Stimulated activated CD8-positive, alpha-beta memory T cell treated with anti-CD3 and anti-CD28 coated beads, Interleukin-4, amount 100 ng/mL, for 24 hours (primary cell): ENCODE measurements around the gene PCK1.

Source experiments
- DNase-seq: peaks from one replicate; pipeline ENCODE4 v3.0.0-alpha.2; 2020; ENCODE audit warnings: low read depth

PCK1 gene

DNA sequence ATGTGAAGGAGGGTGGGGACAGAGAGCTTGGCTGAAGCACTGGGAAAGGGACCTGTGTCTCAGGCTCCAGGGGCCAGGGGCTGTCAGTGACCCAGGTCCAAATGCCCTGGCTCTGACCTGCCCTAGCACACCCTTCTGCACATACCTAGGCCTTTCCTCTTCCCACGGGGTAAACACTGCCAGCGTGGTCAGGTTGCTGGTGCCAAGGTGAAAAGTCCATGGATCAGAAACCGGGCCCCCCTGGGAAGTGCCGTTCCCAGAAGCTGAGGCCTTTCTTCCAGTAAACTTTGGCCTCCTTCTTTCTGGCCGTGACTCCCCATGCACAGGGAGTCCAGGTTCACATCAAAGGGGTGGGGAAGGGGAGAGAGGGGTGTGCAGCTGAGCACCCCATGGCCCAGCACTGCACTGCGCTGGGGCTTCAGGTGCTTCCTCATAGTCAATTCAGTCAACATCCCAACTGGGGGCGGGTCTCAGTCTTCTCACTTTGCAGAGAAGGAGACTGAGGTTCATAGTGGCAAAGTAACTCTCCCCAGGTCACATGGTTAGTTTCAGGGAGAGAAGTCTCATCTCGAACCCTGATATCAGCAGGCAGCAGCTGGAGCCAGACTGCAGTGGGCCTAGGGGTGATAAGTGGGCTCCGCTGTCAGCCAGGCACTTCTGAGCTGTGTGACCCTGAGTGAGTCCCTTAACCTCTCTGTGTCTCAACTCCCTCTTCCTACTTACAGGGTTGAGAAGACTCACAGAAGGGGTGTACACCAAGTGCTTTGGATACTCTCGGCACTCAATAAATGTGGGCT, 17.0 kb downstream of the PCK1 start:
- no peak for DNase-seq

DNA sequence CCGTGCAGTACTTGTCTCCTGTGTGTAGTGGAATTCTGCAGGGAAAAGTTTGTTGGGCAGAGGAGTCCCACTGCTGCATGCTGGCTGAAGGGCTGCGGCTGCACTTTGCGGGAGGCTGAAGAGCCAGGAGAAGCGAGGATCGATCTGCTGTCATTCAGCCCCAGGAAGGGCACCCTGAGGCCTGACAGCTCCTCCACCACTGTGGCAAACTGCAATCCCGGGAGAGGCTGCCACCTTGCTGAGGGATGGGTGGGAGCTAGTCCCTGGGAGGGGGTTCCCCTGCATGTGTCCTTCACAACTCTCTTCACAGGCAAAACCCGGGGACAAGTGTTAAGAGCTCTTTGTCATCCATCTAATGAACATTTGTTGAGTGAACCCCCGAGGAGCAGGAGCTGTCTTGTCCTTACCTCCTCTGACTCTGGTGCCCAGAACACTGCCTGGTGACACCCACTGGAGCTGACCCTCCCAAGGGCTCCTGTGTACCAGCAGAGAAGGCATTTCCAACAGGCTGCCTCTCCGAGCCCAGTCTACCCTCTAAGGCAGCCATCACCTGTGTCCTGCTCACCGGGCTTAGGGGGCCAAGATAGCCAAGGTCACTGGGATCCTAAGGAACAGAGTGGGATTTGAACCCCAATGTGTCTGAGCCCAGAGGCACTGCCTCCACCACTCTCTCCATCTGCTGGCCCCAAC, 17.7 kb downstream of the PCK1 start:
- DNase-seq: no peak

DNA sequence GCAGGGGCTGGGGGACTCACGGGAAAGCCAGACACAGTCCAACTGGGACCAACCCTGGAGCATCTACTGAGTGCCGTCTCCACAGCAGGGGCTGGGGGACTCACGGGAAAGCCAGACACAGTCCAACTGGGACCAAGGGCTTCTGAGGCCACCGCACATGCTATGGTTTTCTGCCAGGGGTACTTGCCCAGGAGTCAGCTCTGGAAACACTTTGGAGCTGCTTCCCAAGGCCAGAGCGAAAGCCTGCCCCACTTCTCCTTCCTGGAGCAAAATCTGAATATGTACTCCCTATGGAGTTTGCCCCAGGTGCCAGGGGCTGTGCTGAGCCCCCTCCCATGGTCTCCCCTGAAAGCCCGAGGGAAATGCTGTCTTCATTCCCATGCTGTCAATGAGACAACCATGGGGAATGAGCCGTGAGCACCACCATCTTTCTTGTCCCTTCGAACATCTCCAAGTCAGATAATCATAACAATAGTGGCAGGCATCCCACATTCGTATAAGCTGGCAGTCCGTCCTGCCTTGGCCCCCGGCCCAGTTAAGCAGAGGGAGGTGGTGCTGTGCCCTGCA, 18.5 kb downstream of the PCK1 start:
- no peak for DNase-seq

DNA sequence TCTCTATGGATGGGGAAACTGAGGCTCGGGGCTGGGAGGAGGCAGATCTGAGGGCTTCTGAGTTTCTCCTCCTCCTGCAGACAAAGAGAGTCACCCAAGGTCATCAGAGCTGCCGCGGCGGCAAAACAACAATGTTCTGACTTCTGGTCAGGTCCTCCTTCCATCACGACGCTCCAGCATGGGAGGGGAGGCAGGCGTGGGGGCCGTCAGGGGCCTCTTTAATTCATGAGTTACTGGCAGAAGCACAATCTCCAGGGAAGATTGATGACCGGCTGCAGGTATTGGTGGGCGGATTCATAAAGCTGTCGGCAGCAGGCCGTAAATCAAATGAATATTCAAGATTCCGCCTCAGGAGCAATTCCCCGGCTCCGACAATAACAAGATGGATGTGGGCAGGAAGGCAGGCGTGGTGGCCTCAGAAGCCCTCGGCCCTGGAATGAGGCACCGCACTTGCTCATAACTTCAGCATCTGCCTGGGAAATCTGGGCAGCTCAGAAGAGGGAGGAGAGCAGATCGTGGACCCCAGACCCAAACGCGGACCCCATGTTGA, 19.1 kb downstream of the PCK1 start:
- DNase-seq: no peak

DNA sequence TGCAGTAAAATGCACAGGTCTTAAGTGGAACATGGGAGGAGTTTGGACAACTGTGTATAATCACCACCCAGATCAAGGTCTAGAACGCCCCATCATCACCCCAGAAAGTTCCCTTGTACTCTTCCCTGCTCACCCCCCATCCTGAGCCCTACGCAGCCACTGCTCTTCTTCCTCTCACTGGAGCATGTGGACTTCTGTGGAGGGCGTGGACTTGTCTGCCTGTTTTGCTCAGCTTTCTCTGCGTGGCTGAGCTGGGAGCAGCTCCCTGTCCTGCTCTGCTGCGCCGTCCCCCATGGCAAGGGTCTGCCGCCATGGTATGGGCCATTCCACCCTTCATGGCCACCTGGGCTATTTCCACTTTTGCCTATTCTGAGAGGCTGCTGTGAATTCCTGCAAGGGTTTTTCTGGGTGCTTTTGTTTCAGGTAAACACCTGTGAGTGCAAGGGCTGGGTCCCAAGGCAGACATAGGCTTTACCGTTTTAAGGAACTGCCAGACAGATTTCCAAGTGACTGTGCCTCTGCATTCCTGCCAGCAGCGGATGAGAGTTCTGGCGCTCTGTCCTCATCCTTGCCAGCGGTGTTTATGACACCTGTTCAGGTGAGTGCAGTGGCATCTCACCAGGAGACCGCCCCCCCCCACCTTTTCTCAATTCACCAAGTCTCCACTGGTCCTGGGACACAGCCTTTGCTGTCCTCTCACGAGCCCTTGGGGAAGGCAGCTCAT, 19.7 kb downstream of the PCK1 start:
- DNase-seq: no peak

DNA sequence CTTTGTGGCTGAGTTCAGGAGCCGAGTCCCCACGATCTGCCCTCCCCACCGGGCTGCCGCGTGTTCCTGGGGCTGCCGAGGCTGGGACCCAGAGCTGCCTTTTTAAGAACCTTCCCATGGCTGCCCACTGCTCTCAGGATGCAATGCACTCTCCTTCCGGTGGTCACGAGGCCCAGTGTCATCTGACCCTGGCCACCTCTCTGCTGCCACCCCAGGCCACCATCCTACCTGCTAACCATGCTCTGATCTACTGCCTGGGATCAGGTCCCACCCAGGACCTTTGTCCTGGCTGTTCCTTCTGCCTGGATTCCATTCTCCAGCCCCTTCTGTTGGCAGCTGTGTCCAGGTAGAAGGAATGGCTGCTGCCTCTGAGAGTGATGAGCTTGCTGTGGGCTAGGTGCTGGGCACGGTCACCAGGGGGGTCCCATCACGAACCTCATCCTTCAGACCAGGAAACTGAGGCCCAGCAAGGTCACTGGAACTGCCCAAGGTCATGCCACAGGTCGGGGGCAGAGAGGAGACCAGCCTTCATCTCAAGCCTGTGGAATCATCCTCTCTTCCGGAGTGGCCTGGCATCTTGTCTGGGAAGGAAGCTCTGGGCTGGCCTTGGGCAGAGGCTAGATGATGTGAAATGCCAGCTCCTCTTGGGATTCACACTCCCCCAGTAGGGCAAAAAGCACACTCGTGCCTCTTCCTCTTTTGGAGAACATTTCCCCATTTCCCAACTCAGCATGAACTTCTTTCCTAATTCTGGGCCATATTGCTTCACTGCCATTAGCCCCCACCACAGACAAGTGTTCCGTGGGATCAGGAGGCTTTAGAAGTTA, 20.5 kb downstream of the PCK1 start:
- DNase-seq: no peak

DNA sequence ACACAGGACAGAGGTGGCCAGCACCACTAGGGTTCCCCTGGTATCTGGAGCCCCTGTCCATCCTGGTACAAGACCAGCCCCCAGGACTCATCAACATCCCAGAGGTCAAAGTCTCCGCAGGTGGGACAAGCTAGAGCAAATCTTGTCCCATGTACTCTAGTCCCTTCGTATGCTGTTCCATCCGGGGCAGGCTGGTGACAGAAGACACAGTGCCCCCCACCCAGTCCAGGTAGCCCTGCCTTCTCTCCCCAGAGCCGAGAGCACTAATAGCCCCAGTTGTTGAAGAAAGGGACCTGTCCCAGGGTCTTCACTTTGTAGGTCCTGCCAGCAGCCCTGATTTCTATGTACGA, 21.1 kb downstream of the PCK1 start:
- DNase-seq: no peak

DNA sequence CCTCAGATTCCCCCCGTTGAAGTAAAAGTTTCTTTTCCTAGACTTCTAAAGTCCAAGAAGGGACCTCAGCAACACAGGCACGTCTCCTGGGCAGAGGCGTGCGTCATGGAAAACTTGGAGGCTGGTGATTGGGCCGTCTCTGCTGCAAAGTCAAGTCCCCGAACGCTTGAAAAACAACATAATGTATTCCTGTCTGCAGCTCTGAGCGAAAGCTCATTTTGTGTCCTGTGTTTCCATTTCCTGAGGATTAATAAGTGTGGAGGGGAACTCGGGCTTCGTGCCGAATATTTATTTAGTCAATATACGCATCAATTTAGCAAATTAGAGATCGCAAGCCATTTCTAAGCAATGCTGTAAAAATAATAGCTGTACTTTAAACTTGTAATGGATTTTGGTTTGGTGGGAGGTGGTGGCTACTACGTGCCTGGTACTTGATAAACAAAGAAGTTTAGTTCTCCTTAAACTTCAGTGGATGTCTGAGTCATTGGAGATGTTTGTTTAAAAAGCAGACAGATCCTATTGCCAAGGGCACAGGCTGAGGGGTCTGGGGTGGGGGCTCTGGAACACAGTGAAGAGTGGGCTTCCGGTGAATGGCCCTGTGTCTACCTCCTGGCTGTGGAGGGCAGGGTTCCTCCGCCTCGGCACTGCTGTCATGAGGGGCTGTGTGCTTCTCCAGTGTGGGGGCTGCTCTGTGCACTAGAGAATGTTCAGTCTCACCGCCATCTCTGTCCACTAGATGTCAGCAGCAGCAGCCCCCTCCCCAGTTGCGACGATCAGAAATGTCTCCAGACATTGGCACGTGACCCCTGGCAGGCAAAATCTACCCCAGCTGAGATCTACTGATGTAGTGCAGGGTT, 21.8 kb downstream of the PCK1 start:
- no peak for DNase-seq

DNA sequence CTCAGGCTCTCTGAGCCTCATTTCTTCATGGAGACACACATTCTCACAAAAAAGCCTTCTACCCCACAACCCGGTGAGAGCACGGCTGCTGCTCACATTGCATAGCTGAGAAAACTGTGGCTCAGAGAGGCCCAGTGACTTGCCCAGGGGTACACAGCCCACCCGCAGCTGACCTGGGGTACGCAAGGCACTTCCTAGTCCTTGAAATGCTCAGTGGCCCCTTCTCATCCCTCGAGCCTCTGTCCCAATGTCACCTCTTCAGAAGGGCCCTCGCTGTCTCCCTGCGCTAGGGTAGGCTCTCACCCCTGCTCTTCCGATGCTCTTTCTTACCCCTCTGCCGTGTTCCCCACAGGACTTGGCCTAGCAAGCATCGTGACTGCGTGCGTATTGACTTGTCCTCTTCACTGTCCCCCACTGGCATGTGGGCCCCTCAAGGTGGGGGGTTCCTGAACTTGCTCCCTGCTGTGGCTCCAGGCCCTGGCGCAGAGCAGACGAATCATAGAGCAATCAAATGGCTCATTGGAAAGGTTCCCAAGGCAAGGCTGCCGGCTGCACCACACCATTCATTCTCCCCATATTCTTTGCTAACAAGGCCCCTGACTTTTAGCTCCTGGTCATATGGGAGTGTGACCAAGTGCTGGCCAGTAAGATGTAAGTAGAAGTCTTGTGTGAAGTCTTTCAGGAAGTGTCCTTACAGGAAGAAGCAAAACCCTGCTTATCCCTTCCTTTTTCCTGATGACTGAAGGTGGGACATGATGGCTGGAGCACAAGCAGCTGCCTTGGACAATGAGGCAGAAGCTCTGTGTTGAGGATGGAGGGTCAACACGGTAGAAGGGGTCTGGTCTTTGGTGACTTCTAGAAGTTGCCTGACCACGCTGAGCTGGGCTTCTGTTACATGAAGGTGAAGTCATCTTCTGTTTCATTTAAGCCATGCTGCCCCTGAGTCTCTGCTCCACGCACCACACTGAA, 22.7 kb downstream of the PCK1 start:
- no peak for DNase-seq

DNA sequence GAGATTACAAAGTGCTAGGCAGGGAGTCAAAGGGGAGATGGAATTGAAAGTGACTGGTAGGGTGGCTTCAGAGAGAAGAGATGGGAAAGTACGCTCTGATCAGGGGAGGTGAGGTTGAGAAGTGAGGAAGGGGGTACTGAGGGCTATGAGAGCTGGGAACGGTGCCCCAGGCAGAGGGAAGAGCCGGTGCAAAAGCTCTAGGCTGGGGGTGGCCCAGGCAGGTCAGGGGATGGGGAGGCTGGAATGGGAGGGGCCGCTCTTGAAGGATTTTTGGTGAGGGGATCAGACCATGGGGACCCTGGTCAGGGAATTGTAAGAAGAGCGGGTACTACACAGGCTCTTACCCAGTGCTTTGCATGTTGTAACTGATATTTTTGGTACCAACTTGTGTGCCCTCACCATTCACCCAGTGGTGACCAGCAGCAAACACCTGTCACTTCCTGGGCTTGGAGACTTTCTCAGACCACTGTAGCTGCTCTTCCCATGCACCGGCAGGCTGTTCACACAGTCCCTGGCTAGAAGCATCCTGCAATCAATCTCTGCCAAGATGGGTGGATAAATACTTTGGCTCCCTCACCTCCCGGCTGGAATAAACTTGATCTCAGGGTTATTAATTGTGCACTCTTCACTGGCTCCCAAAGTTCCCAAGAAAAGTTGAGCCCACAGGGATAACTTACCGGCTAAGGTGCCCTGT, 24.0 kb downstream of the PCK1 start:
- DNase-seq: no peak

DNA sequence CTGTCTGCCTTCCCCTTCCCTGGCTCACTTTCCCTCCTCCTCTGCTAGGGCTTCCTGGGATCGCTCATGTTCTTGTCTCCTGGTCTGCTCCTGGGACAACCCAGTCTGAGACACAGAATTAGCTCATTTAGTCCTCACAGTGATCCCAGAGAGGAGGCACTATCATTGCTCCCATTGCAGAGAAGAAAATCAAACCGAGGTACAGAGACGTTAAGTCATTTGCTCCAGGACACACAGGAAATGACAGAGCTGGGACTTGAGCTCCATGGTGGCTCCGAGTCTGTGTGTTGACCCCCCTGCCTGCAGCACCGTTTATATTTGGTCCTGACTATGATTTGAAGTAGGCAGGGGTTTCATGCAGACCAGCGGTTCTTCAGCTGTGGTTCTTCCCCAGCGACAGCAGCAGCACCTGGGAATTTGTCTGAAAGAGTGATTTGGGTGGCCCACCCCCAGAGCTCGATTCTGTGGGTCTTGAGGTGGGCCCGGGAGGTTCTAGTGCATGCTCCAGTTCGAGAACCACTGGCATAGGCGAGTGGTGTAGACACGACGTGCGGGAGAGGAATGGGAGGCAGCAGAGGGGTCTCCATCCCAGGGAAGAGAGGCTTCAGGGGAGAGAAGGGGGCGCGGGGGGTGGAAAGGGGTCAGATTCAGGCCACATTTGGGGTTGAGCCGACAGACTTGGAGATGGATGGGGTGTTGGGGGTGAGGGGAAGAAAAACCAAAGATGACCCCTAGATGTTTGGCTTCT, 24.7 kb downstream of the PCK1 start:
- DNase-seq: no peak

DNA sequence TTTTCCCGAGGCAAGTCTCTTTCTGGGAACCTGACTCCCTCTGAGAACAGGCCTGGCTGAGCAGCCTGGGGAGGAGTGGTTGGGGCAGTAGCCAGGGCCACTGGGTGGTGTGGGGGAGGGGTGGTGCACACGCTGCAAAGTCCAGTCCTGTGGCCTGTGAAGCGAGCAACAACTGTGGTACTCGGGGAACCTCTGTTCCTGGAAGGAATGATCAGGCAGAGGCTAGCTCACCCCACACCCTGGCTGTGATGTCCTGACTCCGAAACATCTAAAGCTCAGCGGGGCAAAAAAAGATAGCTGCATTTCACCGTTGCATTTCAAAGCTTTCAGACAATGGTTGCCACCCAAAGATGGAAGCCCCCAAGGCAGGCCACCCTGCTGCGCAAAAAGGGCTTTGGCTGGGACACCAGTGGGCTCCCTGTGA, 25.5 kb downstream of the PCK1 start:
- no peak for DNase-seq

DNA sequence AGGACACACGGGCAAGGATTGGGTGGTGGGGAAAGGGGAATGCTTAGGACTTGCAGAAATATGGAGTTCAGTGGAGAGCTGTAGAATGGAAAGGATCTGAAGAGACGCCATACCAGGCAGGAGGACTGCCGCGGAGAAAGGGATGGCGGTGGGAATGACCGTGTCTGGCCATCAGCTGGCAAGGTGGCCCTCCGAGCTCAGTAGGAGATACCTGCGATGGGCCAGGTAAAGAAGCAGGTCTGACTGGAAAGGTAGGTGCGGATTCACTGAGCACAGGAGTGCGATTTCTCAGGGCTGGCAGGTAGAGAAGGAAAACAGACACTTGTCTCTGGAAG, 26.0 kb downstream of the PCK1 start:
- no peak for DNase-seq

DNA sequence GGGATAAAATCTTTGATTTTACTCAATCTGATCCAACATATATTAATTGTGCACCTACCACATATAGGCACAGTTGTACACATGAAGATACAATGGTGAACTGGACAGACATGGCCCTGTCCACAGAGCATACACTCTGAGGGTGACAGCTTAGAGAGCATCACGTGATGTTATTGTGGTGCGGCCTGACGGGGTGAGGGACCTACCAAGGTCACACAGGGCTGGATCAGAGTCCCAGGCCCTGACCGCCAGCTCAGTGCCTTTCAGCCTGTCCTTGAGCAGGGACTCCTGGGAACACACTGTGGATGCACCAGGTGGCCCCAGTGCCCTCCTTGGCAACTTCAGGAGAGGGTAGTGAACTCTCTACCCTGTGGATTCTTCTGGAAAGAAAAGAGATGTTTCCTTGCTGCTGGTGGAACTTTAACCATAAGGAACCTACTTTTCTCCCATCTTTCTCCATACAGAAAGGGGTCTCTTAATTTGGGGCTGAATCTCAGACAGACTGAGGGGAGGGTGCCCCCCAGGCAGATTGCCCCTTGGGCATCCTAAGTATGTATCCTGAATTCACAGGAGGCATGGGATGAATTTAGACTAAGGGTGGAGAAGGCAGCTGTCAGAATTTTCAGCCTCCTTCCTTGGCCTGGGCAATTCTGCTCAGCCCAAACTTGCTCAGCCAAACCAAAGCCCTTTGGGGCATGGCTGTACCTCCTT, 26.5 kb downstream of the PCK1 start:
- no peak for DNase-seq

DNA sequence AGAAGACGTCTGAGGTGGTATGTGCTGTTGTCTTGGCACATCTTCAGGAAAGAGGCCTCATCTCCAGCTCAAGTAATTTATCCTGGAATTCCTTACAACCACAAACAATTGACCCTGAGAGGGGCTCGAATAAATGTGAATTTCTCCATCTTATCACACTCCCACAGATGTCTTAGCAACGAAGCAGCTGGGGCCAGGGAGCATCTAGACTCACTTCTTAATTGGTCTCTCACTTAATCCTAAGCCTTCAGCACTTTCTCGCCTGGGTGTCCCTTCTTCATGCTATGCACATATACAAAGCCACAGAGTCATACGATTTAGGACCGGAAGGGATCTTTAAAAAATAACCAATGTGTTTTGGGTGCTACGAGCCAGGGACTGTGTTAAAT, 27.1 kb downstream of the PCK1 start:
- no peak for DNase-seq

DNA sequence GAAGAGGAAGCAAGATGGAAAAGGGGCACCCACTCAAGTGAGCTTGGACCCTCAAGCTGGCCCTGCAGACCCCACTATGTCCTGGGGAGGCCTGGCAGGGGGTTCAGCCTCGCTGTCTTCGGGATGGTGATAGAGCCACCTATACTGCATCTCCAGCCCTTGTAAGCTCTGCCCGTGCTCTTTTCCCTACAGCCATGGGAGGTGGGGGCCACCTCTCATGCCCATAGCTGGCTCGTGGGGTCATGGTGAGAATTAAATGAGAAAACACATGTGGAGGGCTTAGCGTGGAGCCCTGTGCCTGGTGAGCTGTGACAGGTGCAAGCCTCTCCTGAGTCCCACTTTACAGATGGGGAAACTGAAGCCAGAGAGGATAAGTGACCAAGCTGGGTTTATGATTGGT, 27.7 kb downstream of the PCK1 start:
- no peak for DNase-seq

DNA sequence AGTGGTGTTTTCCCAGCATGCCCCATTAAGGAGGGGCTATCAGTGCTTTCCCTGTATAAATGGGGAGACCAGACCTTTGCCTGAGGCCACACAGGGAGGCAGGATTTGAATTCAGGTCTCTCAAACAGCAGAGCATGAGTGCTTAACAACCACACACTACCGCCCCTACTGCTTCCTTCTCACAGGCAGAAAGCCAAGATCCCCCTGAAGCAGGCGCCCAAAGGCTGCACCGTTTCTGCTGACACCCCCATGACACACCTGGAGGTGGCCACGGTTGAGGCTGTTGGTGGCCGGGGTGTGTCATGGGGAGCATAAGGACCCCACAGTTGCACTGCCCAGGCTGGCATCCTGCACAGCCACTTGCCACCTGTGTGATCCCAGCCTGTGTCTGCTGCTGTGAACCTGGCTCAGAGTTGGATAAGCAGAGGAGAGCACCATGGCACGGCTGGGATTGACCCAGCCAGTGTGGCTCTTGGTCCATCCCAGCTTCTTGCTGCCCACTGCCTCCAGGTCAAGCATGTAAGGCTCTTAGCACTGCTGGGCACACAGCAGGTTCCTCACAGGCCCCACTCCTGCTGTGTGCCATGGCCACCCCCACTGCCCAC, 28.3 kb downstream of the PCK1 start:
- DNase-seq: no peak
